Kidney epithelial cell (primary cell): ENCODE measurements around the gene FBP2. TPM values are rescaled to one million over a fixed set of nuclear protein-coding genes. Genes with fewer than 3 reads are reported as not detected.

ENCODE experiments used
- DNase-seq: peaks from one replicate; pipeline ENCODE4 v3.0.0-alpha.2; 2010; ENCODE audit warnings: low read depth
- H3K27me3 ChIP-seq: 2 replicates; pipeline ENCODE4 v1.6.0; 2011; ENCODE audit warnings: low read length; ENCODE audit not compliant: control insufficient read depth, insufficient read depth
- H3K36me3 ChIP-seq: 2 replicates; pipeline ENCODE4 v1.5.1; 2011; ENCODE audit warnings: low read length; ENCODE audit not compliant: control insufficient read depth, insufficient read depth
- H3K4me3 ChIP-seq: 2 replicates; pipeline ENCODE4 v1.5.1; 2011; ENCODE audit warnings: low read depth, mild to moderate bottlenecking, control low read depth, low read length
- CTCF ChIP-seq: IDR thresholded peaks from 2 replicates; pipeline ENCODE4 v1.5.1; 2011; ENCODE audit warnings: mild to moderate bottlenecking, moderate library complexity, low read length, control low read depth, inconsistent platforms; ENCODE audit not compliant: insufficient read depth, poor library complexity, severe bottlenecking
- total RNA-seq: library from RNA; depleted of rRNA; stranded (reverse); fragments of >200 nt; gene quantifications from 2 replicates; pipeline ENCODE4 v1.2.3, GENCODE V29; 2015

FBP2 gene
- total RNA-seq, 1 donor from 2014 or later, result not detected

GRCh38 chr9:94625835-94626234, 32.2 kb upstream of the FBP2 start:
- no peak for TF ChIP-seq CTCF
- Histone ChIP-seq H3K36me3 (no peaks in the 10 kb centered on the region), H3K27me3 (no peaks in the 10 kb centered on the region), H3K4me3 (no peak overlapping the region)
- no peak for DNase-seq

- no peak overlapping the region for H3K4me3 ChIP-seq
- TF ChIP-seq CTCF, result no peak
- no peaks in the 10 kb centered on the region for H3K27me3 ChIP-seq
- DNase-seq, result no peak
- no peaks in the 10 kb centered on the region for H3K36me3 ChIP-seq
Measured at GRCh38 chr9:94624629-94625028, 31.0 kb upstream of the FBP2 start.

GRCh38 chr9:94623253-94623652, 29.6 kb upstream of the FBP2 start:
- Histone ChIP-seq H3K27me3 (no peaks in the 10 kb centered on the region), H3K4me3 (no peak overlapping the region), H3K36me3 (no peaks in the 10 kb centered on the region)
- DNase-seq, result no peak
- peak; percentile 34 for TF ChIP-seq CTCF

- no peaks in the 10 kb centered on the region for H3K27me3 ChIP-seq
- no peak for DNase-seq
- H3K4me3 ChIP-seq, result no peak overlapping the region
- no peaks in the 10 kb centered on the region for H3K36me3 ChIP-seq
- no peak for TF ChIP-seq CTCF
Measured at GRCh38 chr9:94622087-94622800, 28.6 kb upstream of the FBP2 start.

GRCh38 chr9:94619026-94619425, 25.4 kb upstream of the FBP2 start:
- TF ChIP-seq CTCF, result no peak
- Histone ChIP-seq H3K27me3 (no peaks in the 10 kb centered on the region), H3K4me3 (no peak overlapping the region), H3K36me3 (no peaks in the 10 kb centered on the region)
- no peak for DNase-seq

GRCh38 chr9:94613003-94613402, 19.4 kb upstream of the FBP2 start:
- no peak overlapping the region for H3K4me3 ChIP-seq
- peaks cover 9% of the 10 kb centered on the region for H3K27me3 ChIP-seq
- no peak for DNase-seq
- H3K36me3 ChIP-seq, result no peaks in the 10 kb centered on the region
- TF ChIP-seq CTCF, result no peak
